HL-60 (cell line): Measurements from ENCODE around the gene PLA1A.

ENCODE experiments used
- DNase-seq, 2 experiments: peaks; one replicate each; pipeline ENCODE4 v3.0.0-alpha.2; 2010 to 2020; ENCODE audit warnings: low read depth in 1 of 2, low spot score in 1 of 2
- H3K27ac ChIP-seq: fragments of 250-450 bp; sonication (Bioruptor Pico); replicated peaks from 2 replicates; pipeline ENCODE4 v1.5.1; 2020; ENCODE audit warnings: mild to moderate bottlenecking, moderate library complexity
- H3K27me3 ChIP-seq: fragments of 250-450 bp; sonication (Bioruptor Pico); 2 replicates; pipeline ENCODE4 v1.5.1; 2021; ENCODE audit warnings: mild to moderate bottlenecking, moderate library complexity; ENCODE audit not compliant: insufficient read depth, poor library complexity, severe bottlenecking
- H3K4me3 ChIP-seq: replicated peaks from 2 replicates; pipeline ENCODE4 v1.5.1; 2011; ENCODE audit warnings: mild to moderate bottlenecking, control low read depth, low read length; ENCODE audit not compliant: insufficient read depth
- CTCF ChIP-seq: IDR thresholded peaks from one replicate; pipeline ENCODE4 v1.5.1; 2011; ENCODE audit warnings: low read length, control low read depth, inconsistent platforms; ENCODE audit not compliant: insufficient read depth
- GABPA ChIP-seq: IDR thresholded peaks from 2 replicates; pipeline ENCODE4 v1.6.1; 2012; ENCODE audit warnings: low read depth
- POLR2AphosphoS5 ChIP-seq: IDR thresholded peaks from 2 replicates; pipeline ENCODE4 v1.6.1; 2012; ENCODE audit warnings: low read depth
- REST ChIP-seq: IDR thresholded peaks from 2 replicates; pipeline ENCODE4 v1.6.1; 2012; ENCODE audit warnings: low read depth; ENCODE audit not compliant: insufficient replicate concordance
- SPI1 ChIP-seq: IDR thresholded peaks from 2 replicates; pipeline ENCODE4 v1.6.1; 2012; ENCODE audit warnings: low read depth, mild to moderate bottlenecking, borderline replicate concordance

The PLA1A gene

GRCh38 chr3:119641416-119641815 lies 43.7 kb downstream of the PLA1A start:
- Histone ChIP-seq H3K27me3 (no peaks in the 10 kb centered on the region), H3K27ac (no peak overlapping the region), H3K4me3 (no peak overlapping the region)
- DNase-seq, result no peak
- no peak for TF ChIP-seq REST

- Histone ChIP-seq H3K27ac (no peak overlapping the region), H3K4me3 (no peak overlapping the region), H3K27me3 (no peaks in the 10 kb centered on the region)
- TF ChIP-seq REST (no peak), CTCF (no peak), SPI1 (no peak), GABPA (no peak), POLR2AphosphoS5 (no peak)
- no peak for DNase-seq
Observed at GRCh38 chr3:119642746-119643473, 45.2 kb downstream of the PLA1A start.

- TF ChIP-seq CTCF (no peak), SPI1 (no peak), POLR2AphosphoS5 (no peak), REST (no peak), GABPA (no peak)
- Histone ChIP-seq H3K27me3 (no peaks in the 10 kb centered on the region), H3K27ac (no peak overlapping the region), H3K4me3 (no peak overlapping the region)
- no peak for DNase-seq
Observed at GRCh38 chr3:119643528-119643927, 45.8 kb downstream of the PLA1A start.
